Placental pericyte (primary cell): Measurements from ENCODE around the gene NEMP2. TPM values are rescaled to one million over a fixed set of nuclear protein-coding genes. Genes with fewer than 3 reads are reported as not detected.

ENCODE experiments used
- small RNA-seq: library from RNA; depleted of rRNA; stranded (forward); fragments of <200 nt; gene quantifications from one replicate; pipeline ENCODE3, GENCODE V24; 2012; ENCODE audit warnings: low replicate concordance
- total RNA-seq: library from RNA; depleted of rRNA; stranded (reverse); fragments of >200 nt; gene quantifications from 2 replicates; pipeline ENCODE4 v1.2.3, GENCODE V29; 2012

NEMP2 gene
- total RNA-seq, result 6.1 and 12.2 TPM in 2 replicates

GRCh38 chr2:190534310-190535120, at the start of gene NEMP2:
TSS of gene NEMP2 (minus strand) at chr2:190534722. CDS start at chr2:190534655, 67 bp downstream.

Small RNA genes lying within 50 kb of the gene (small RNA-seq; reads per million reads assigned to genes)
- not detected for gene RN7SKP179

Other genes starting within 250 kb of the NEMP2 start
- gene HIBCH, start 214.9 kb downstream of the NEMP2 start, total RNA-seq, result 5.3 and 12.9 TPM in 2 replicates
- 11.0 and 12.5 TPM in 2 replicates for gene INPP1, start 191.1 kb downstream of the NEMP2 start, total RNA-seq
- 9.7 and 10.7 TPM in 2 replicates for gene MFSD6, start 126.4 kb downstream of the NEMP2 start, total RNA-seq
- 54.9 and 71.0 TPM in 2 replicates for gene NAB1, start 114.4 kb upstream of the NEMP2 start, total RNA-seq